ENCODE measurements around the gene ZNF587.
"Not testable (repeated sequence)": the region's sequence is repeated elsewhere in the genome, so short reads cannot be mapped to it uniquely, and the experiment has no call there.

ZNF587 gene

DNA sequence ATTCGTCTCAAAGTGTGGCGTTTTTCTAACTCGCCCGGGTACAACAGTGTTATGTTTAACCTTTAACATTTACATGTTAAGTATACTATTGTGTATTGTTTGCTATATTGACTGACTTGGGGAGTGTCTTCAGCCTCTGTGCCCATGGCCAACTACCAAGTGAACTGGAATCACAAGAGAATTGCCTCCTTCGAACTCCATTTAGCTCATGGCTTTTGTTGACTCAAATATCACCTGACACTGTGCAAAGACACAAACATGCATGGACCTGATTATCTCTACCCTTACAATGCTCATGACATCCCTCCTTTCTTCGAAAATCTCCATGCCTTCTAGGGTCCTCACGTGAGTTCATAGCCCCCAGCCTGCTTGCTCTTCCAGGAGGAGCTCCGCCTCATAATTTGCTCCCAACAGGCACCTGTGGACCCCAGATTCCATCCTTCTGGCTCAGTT lies 38.5 kb downstream of the ZNF587 start:
- DNase-seq, result no peak

DNA sequence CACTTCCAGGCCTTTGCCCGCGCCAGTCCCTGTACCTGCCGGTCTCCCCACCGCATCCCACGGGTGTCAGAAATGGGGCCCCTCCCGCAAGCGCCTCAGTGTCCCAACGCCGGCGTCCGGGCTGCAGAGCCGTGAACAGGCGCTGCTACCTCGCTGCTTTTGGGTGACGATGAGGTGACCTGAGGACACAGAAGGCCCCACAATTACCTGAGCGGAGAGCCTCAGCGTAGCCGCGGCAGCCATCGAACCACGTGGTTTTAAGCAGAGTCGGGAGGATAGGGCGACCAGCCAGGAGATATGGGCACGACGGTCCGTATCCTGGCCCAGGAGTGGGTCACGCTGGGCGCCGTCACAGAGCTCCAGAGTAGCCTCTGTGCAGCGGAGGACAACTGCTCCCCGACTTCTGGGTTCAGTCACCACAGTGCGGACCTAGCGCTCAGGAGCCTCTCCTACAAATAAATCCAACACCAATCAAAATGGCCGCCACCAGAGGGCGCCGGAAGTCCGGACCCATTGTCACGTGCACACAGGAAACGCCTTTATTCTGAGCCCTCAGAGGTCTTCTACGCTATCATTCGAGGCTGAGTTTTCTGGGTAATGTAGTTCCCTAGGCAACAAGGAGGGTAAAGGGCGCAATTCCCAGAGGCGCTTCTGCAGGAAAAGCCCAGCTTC lies 39.0 kb downstream of the ZNF587 start, which contains the start of gene ZNF814:
Gene ZNF814, minus strand, starts transcription at position 478 of the 672 bp plus-strand sequence. Its CDS starts 235 bp downstream, at position 243.
- peak; percentile 70 to 80 for DNase-seq

DNA sequence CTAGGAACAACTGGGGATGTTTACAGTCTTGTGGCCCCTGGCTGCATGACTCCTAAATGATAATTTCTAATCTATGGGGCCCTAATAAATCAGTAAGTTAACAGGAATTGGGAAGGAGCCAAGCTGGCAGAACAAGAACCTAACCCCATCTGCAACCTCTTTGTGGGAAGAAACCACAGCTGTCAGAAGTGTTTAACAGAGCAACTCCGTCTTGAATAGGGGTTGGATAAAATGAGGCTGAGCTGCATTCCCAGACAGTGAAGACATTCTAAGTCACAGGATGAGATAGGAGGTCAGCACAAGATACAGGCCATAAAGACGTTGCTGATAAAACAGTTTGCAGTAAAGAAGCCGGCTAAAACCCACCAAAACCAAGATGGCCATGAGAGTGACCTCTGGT lies 41.0 kb downstream of the ZNF587 start:
- DNase-seq, result not testable (repeated sequence)

DNA sequence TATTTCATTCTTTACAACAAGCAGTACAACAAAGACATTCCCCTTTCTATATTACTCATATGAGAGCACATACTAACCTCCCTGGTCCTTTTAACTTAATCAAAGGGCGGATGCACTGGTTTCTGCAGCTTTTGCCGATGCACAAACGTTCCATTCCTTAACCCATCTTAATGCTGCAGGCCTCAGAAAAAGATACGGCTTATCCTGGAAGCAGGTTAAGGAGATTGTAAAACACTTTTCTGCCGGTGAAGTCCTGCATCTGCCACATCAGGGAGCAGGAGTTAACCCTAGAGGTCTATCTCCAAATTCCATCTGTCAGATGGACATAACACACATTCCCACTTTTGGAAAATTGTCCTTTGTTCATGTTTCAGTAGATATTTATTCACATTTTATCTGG lies 50.7 kb downstream of the ZNF587 start:
- DNase-seq, result no peak

DNA sequence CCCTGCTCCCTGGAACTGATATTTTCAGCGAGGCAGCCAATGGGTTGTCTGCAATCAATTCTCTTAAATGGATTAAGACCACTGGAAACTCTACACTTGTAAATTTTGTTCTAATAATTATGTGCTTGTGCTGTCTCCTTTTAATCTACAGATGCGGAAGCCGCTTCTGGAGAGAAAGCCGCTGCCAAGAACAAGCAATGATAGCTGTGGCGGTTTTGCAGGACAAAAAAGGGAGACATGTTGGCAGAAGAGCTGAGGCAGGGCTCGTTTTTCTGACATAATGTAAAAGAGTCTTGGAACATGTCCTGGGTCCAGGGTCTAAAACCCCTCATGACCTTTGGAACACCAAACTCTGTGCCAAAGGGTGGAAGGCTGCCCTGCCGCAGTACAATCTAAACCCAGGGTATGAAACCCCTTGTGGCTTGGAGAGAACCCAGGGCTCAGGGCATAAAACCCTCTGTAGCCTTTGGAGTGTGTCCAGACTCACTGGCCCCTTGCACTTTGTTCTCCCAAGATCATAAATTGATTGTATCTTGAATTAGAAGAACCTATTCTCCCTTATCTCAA lies 54.0 kb downstream of the ZNF587 start:
- no peak for DNase-seq

DNA sequence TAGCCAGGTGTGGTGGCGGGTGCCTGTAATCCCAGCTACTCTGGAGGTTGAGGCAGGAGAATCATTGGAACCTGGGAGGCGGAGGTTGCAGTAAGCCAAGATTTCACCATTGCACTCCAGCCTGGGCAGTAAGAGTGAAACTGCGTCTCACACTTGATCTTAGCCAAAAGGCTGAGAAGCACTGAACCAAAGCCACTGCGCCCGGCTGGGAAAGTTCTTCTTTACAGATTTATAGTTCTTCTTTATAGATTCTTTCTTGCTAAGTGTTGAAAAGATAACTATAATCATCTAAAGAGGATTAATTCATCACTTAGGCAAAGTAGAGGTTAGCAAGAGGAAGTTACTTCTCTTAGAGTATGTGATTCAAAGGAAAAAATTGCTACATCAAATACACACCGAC lies 55.6 kb downstream of the ZNF587 start:
- no peak for DNase-seq

DNA sequence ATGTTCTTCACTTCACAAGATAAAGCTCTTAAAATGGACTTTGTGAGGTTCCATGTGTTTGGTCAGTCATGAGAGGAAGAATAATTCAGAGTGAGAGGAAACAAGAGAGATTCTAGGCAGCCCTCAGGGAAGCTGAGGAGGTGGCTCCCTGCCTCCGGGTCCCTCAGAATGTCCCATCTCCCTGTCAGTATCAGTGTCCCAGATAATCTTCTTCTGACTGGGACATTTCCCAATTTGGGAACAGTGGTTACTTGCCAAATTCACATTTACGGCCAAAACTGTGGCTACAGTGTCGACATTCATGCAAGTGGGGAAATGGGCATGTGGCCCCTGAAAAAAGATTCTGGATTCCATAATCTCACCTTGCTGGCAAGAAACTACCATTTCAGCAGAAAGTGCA lies 57.7 kb downstream of the ZNF587 start:
- no peak for DNase-seq

DNA sequence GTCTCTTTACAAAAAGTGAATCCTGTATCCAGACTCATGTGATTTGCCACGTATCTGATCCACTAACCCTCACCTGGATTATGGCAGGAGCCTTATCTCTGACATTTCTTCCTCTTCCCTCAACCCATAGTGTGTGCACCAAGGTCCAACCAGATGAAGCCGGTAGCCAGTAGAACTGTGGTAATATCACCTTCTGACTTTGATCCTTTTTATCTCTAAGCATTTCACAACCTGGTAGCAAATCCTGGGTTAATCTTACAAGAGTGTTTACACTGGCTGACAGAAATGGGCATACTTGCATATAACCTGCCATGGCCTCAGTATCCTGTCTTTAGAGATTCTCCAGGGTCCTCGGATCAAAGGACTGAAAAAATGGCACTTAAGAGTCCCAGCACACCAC lies 64.9 kb downstream of the ZNF587 start:
- no peak for DNase-seq

Measured in stimulated activated CD4-positive, alpha-beta T cell treated with anti-CD3 and anti-CD28 coated beads, Interleukin-4, amount 100 ng/mL, for 4 hours (primary cell).